HG03460 (cell line): ENCODE results near the gene TBCK.
"Not testable (repeated sequence)": the region's sequence is repeated elsewhere in the genome, so short reads cannot be mapped to it uniquely, and the experiment has no call there.

ENCODE experiments used
- ATAC-seq: cut with Tn5 transposase; IDR thresholded peaks from one replicate; pipeline ENCODE4 v1.9.1; 2021; ENCODE audit not compliant: unreplicated experiment

The TBCK gene

GRCh38 chr4:106132045-106132444 lies 184.0 kb downstream of the TBCK start:
- ATAC-seq, result no peak

- no peak for ATAC-seq
These were observed 189.9 kb downstream of the TBCK start for GRCh38 chr4:106126062-106126461.

GRCh38 chr4:106119949-106120555 lies 196.0 kb downstream of the TBCK start:
- not testable (repeated sequence) for ATAC-seq

GRCh38 chr4:106116025-106116424 lies 200.0 kb downstream of the TBCK start:
- ATAC-seq, result no peak

GRCh38 chr4:106114270-106114669 lies 201.7 kb downstream of the TBCK start:
- no peak for ATAC-seq

GRCh38 chr4:106111778-106112469 lies 204.1 kb downstream of the TBCK start:
- not testable (repeated sequence) for ATAC-seq

GRCh38 chr4:106109929-106110328 lies 206.1 kb downstream of the TBCK start:
- ATAC-seq, result no peak

- ATAC-seq, result no peak
These were observed 210.3 kb downstream of the TBCK start for GRCh38 chr4:106105697-106106096.

- no peak for ATAC-seq
These were observed 211.7 kb downstream of the TBCK start for GRCh38 chr4:106104276-106104675.

- no peak for ATAC-seq
These were observed 219.6 kb downstream of the TBCK start for GRCh38 chr4:106096454-106096853.

- ATAC-seq, result no peak
These were observed 220.6 kb downstream of the TBCK start for GRCh38 chr4:106095408-106095807.

GRCh38 chr4:106092361-106093040 lies 223.5 kb downstream of the TBCK start:
- no peak for ATAC-seq

- no peak for ATAC-seq
These were observed 225.2 kb downstream of the TBCK start for GRCh38 chr4:106090826-106091225.

GRCh38 chr4:106083065-106083464 lies 232.9 kb downstream of the TBCK start:
- ATAC-seq, result no peak

GRCh38 chr4:106080376-106080775 lies 235.6 kb downstream of the TBCK start:
- ATAC-seq, result no peak

GRCh38 chr4:106079616-106080015 lies 236.4 kb downstream of the TBCK start:
- ATAC-seq, result no peak

GRCh38 chr4:106065018-106065417 lies 251.0 kb downstream of the TBCK start:
- no peak for ATAC-seq

GRCh38 chr4:106063009-106063408 lies 253.0 kb downstream of the TBCK start:
- ATAC-seq, result no peak

- ATAC-seq, result no peak
These were observed 253.5 kb downstream of the TBCK start for GRCh38 chr4:106062452-106062875.

- no peak for ATAC-seq
These were observed 257.1 kb downstream of the TBCK start for GRCh38 chr4:106058921-106059320.

GRCh38 chr4:106056914-106057313 lies 259.1 kb downstream of the TBCK start:
- ATAC-seq, result no peak

- ATAC-seq, result no peak
These were observed 264.5 kb downstream of the TBCK start for GRCh38 chr4:106051514-106051913.
